ENCODE measurements around the gene PRKN. TPM values are rescaled to one million over a fixed set of nuclear protein-coding genes. Genes with fewer than 3 reads are reported as not detected.

PRKN gene
- total RNA-seq, 1 donor from 2014 or later: 1.3 TPM

- Mint-ChIP-seq H3K4me1 (ENCODE audit: low read depth, unreplicated experiment) (no peaks in the 10 kb centered on the region), H3K9me3 (ENCODE audit: unreplicated experiment) (peaks cover 7% of the 10 kb centered on the region), H3K27me3 (ENCODE audit: low read depth, unreplicated experiment) (no peaks in the 10 kb centered on the region), H3K27ac (ENCODE audit: unreplicated experiment) (no peak overlapping the region), H3K4me3 (ENCODE audit: unreplicated experiment) (no peak overlapping the region), H3K36me3 (ENCODE audit: low read depth, unreplicated experiment) (no peaks in the 10 kb centered on the region)
- FAIRE-seq (no peak), DNase-seq (ENCODE audit: low read depth) (no peak)
- no peaks in the 10 kb centered on the region for H3K36me3 ChIP-seq (ENCODE audit: insufficient read depth, low read length)
- no peak overlapping the region for H3K4me2 ChIP-seq (ENCODE audit: low read length)
- H3K79me2 ChIP-seq (ENCODE audit: insufficient read depth, low read length): no peaks in the 10 kb centered on the region
- H3K4me1 ChIP-seq (ENCODE audit: insufficient read depth, low read length): no peaks in the 10 kb centered on the region
- no peak overlapping the region for H3K27ac ChIP-seq (ENCODE audit: low read depth, low read length)
- no peak overlapping the region for H3K9ac ChIP-seq (ENCODE audit: low read length)
- H3K27me3 ChIP-seq (ENCODE audit: insufficient read depth, low read length): no peaks in the 10 kb centered on the region
- H3K4me3 ChIP-seq (ENCODE audit: insufficient read depth, low read depth, low read length): no peak overlapping the region
- H2AFZ ChIP-seq (ENCODE audit: low read depth, low read length): no peak overlapping the region
- no peak for TF ChIP-seq EZH2 (IDR thresholded peaks at IDR 0.05; ENCODE audit: insufficient read depth, low read length)
- no peak for TF ChIP-seq CTCF (IDR thresholded peaks at IDR 0.05; ENCODE audit: insufficient read depth, low read depth, low read length)
- H3K9me3 ChIP-seq (ENCODE audit: insufficient read depth, low read depth, low read length): no peaks in the 10 kb centered on the region
- no peaks in the 10 kb centered on the region for H4K20me1 ChIP-seq (ENCODE audit: insufficient read depth, low read length)
These were observed 516.5 kb downstream of the PRKN start for GRCh38 chr6:162211022-162211421.

- DNase-seq (ENCODE audit: low read depth) (no peak), FAIRE-seq (no peak)
- Mint-ChIP-seq H3K4me3 (ENCODE audit: unreplicated experiment) (no peak overlapping the region), H3K27me3 (ENCODE audit: low read depth, unreplicated experiment) (no peaks in the 10 kb centered on the region), H3K9me3 (ENCODE audit: unreplicated experiment) (peaks cover 3% of the 10 kb centered on the region), H3K4me1 (ENCODE audit: low read depth, unreplicated experiment) (no peaks in the 10 kb centered on the region), H3K36me3 (ENCODE audit: low read depth, unreplicated experiment) (no peaks in the 10 kb centered on the region), H3K27ac (ENCODE audit: unreplicated experiment) (no peak overlapping the region)
- no peak overlapping the region for H3K27ac ChIP-seq (ENCODE audit: low read depth, low read length)
- no peak overlapping the region for H3K9ac ChIP-seq (ENCODE audit: low read length)
- H4K20me1 ChIP-seq (ENCODE audit: insufficient read depth, low read length): no peaks in the 10 kb centered on the region
- no peaks in the 10 kb centered on the region for H3K79me2 ChIP-seq (ENCODE audit: insufficient read depth, low read length)
- H3K9me3 ChIP-seq (ENCODE audit: insufficient read depth, low read depth, low read length): no peaks in the 10 kb centered on the region
- no peak overlapping the region for H2AFZ ChIP-seq (ENCODE audit: low read depth, low read length)
- no peak overlapping the region for H3K4me3 ChIP-seq (ENCODE audit: insufficient read depth, low read depth, low read length)
- no peaks in the 10 kb centered on the region for H3K4me1 ChIP-seq (ENCODE audit: insufficient read depth, low read length)
- no peak overlapping the region for H3K4me2 ChIP-seq (ENCODE audit: low read length)
- H3K27me3 ChIP-seq (ENCODE audit: insufficient read depth, low read length): no peaks in the 10 kb centered on the region
- H3K36me3 ChIP-seq (ENCODE audit: insufficient read depth, low read length): no peaks in the 10 kb centered on the region
- no peak for TF ChIP-seq CTCF (IDR thresholded peaks at IDR 0.05; ENCODE audit: insufficient read depth, low read depth, low read length)
- no peak for TF ChIP-seq EZH2 (IDR thresholded peaks at IDR 0.05; ENCODE audit: insufficient read depth, low read length)
These were observed 524.3 kb downstream of the PRKN start for GRCh38 chr6:162203287-162203686.

GRCh38 chr6:162200945-162201690, 526.4 kb downstream of the PRKN start:
- Mint-ChIP-seq H3K36me3 (ENCODE audit: low read depth, unreplicated experiment) (no peaks in the 10 kb centered on the region), H3K4me1 (ENCODE audit: low read depth, unreplicated experiment) (no peaks in the 10 kb centered on the region), H3K27ac (ENCODE audit: unreplicated experiment) (no peak overlapping the region), H3K27me3 (ENCODE audit: low read depth, unreplicated experiment) (no peaks in the 10 kb centered on the region), H3K4me3 (ENCODE audit: unreplicated experiment) (no peak overlapping the region), H3K9me3 (ENCODE audit: unreplicated experiment) (no peaks in the 10 kb centered on the region)
- no peak for FAIRE-seq
- Histone ChIP-seq H3K9ac (ENCODE audit: low read length) (no peak overlapping the region), H3K4me2 (ENCODE audit: low read length) (no peak overlapping the region), H4K20me1 (ENCODE audit: insufficient read depth, low read length) (no peaks in the 10 kb centered on the region), H3K9me3 (ENCODE audit: insufficient read depth, low read depth, low read length) (no peaks in the 10 kb centered on the region), H3K79me2 (ENCODE audit: insufficient read depth, low read length) (no peaks in the 10 kb centered on the region), H3K36me3 (ENCODE audit: insufficient read depth, low read length) (no peaks in the 10 kb centered on the region), H3K27ac (ENCODE audit: low read depth, low read length) (no peak overlapping the region), H3K4me3 (ENCODE audit: insufficient read depth, low read depth, low read length) (no peak overlapping the region), H3K27me3 (ENCODE audit: insufficient read depth, low read length) (no peaks in the 10 kb centered on the region), H3K4me1 (ENCODE audit: insufficient read depth, low read length) (no peaks in the 10 kb centered on the region), H2AFZ (ENCODE audit: low read depth, low read length) (no peak overlapping the region)
- TF ChIP-seq CTCF (IDR thresholded peaks at IDR 0.05; ENCODE audit: insufficient read depth, low read depth, low read length): no peak
- TF ChIP-seq EZH2 (IDR thresholded peaks at IDR 0.05; ENCODE audit: insufficient read depth, low read length): no peak
- DNase-seq (ENCODE audit: low read depth): no peak
